HEK293 (cell line): ENCODE results near the gene DENND2A.

Experiments used
- SCRT1 ChIP-seq: fragments of 450-650 bp; formaldehyde crosslinking; IDR thresholded peaks from 2 replicates; pipeline ENCODE4 v1.5.1; 2016; ENCODE audit warnings: missing biosample characterization, missing genetic modification characterization, borderline replicate concordance
- ZNF175 ChIP-seq: fragments of 450-650 bp; formaldehyde crosslinking; IDR thresholded peaks from 2 replicates; pipeline ENCODE4 v1.5.1; 2016; ENCODE audit warnings: missing biosample characterization, missing genetic modification characterization
- ZNF24 ChIP-seq: fragments of 450-650 bp; formaldehyde crosslinking; IDR thresholded peaks from 2 replicates; pipeline ENCODE4 v1.5.1; 2016; ENCODE audit warnings: missing biosample characterization, missing genetic modification characterization
- ZNF530 ChIP-seq: fragments of 450-650 bp; formaldehyde crosslinking; IDR thresholded peaks from 2 replicates; pipeline ENCODE4 v1.5.1; 2016; ENCODE audit warnings: low read depth, missing biosample characterization, missing genetic modification characterization
- ZNF548 ChIP-seq: fragments of 450-650 bp; formaldehyde crosslinking; IDR thresholded peaks from 2 replicates; pipeline ENCODE4 v1.5.1; 2016; ENCODE audit warnings: missing biosample characterization, missing genetic modification characterization
- TF ChIP-seq, protein P1 (sequence below): sonication (generic); formaldehyde crosslinking; IDR thresholded peaks from 2 replicates; pipeline ENCODE4 v1.8.1; 2022; ENCODE audit warnings: mild to moderate bottlenecking, moderate library complexity, missing genetic modification reagents
- TF ChIP-seq, protein P2 (sequence below): fragments of 450-650 bp; formaldehyde crosslinking; IDR thresholded peaks from 2 replicates; pipeline ENCODE4 v1.5.1; 2016; ENCODE audit warnings: missing biosample characterization, missing genetic modification characterization
- TF ChIP-seq, protein P3 (sequence below): fragments of 450-650 bp; formaldehyde crosslinking; IDR thresholded peaks from 2 replicates; pipeline ENCODE4 v1.5.1; 2016; ENCODE audit warnings: missing biosample characterization, missing genetic modification characterization
- TF ChIP-seq, protein P4 (sequence below): fragments of 450-650 bp; formaldehyde crosslinking; IDR thresholded peaks from 2 replicates; pipeline ENCODE4 v1.5.1; 2016; ENCODE audit warnings: missing biosample characterization, missing genetic modification characterization
- TF ChIP-seq, protein P5 (sequence below): fragments of 450-650 bp; formaldehyde crosslinking; conservative IDR thresholded peaks from 2 replicates; pipeline ENCODE4 v1.5.1; 2016; ENCODE audit warnings: low read depth, missing biosample characterization, missing genetic modification characterization

DNA sequence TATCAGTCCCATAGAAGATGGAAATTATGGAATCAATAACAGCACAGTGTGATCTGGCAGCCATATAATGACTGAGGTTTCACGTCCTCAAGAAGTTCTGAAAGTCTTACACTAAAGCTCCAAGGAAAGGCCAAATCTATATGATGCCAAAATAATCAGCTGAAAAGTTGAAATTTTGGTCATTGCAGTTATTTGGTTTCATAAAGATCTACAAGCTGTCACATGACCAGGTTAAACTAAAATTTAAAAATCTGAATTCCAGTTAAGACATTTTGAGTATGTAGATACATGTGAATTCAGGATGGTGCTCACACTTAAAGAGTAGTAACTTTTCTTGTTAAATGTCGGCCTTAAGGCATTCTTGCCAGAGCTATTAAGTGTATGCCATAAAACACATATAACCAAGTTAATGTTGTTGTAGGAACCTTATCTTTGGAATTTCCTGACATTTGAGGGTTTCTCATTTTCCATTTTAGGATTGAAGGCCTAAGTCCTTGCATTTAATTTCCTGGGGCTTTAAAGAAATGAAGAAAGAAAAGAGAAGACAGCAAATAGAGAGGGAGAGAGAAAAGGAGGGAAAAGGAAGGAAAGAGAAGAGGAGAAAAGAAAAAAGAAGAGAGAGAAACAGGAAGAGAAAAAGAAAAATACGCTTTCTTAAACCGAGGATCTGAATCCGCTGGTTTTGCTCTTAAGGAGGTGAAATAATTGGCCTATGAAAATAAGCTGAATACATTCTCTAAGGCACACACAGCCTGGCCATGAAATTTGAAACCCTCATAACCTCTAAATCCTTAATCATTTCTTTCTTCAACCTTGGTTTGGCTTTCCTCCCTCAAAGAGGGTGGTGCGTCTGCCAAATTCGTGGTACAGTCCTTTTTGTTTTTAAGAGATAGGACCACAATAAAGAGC is 43.8 kb downstream of the DENND2A start:
- TF ChIP-seq, protein P1, sequence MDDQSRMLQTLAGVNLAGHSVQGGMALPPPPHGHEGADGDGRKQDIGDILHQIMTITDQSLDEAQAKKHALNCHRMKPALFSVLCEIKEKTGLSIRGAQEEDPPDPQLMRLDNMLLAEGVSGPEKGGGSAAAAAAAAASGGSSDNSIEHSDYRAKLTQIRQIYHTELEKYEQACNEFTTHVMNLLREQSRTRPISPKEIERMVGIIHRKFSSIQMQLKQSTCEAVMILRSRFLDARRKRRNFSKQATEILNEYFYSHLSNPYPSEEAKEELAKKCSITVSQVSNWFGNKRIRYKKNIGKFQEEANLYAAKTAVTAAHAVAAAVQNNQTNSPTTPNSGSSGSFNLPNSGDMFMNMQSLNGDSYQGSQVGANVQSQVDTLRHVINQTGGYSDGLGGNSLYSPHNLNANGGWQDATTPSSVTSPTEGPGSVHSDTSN (CRISPR knock-in tag): no peak
- TF ChIP-seq, protein P2, sequence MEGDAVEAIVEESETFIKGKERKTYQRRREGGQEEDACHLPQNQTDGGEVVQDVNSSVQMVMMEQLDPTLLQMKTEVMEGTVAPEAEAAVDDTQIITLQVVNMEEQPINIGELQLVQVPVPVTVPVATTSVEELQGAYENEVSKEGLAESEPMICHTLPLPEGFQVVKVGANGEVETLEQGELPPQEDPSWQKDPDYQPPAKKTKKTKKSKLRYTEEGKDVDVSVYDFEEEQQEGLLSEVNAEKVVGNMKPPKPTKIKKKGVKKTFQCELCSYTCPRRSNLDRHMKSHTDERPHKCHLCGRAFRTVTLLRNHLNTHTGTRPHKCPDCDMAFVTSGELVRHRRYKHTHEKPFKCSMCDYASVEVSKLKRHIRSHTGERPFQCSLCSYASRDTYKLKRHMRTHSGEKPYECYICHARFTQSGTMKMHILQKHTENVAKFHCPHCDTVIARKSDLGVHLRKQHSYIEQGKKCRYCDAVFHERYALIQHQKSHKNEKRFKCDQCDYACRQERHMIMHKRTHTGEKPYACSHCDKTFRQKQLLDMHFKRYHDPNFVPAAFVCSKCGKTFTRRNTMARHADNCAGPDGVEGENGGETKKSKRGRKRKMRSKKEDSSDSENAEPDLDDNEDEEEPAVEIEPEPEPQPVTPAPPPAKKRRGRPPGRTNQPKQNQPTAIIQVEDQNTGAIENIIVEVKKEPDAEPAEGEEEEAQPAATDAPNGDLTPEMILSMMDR: no peak
- TF ChIP-seq ZNF530 (tag by site-specific recombination) (no peak), ZNF175 (tag by site-specific recombination) (no peak), ZNF24 (tag by site-specific recombination) (no peak), SCRT1 (no peak), ZNF548 (no peak)
- TF ChIP-seq, protein P3, sequence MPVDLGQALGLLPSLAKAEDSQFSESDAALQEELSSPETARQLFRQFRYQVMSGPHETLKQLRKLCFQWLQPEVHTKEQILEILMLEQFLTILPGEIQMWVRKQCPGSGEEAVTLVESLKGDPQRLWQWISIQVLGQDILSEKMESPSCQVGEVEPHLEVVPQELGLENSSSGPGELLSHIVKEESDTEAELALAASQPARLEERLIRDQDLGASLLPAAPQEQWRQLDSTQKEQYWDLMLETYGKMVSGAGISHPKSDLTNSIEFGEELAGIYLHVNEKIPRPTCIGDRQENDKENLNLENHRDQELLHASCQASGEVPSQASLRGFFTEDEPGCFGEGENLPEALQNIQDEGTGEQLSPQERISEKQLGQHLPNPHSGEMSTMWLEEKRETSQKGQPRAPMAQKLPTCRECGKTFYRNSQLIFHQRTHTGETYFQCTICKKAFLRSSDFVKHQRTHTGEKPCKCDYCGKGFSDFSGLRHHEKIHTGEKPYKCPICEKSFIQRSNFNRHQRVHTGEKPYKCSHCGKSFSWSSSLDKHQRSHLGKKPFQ (tag by site-specific recombination): no peak
- TF ChIP-seq, protein P4, sequence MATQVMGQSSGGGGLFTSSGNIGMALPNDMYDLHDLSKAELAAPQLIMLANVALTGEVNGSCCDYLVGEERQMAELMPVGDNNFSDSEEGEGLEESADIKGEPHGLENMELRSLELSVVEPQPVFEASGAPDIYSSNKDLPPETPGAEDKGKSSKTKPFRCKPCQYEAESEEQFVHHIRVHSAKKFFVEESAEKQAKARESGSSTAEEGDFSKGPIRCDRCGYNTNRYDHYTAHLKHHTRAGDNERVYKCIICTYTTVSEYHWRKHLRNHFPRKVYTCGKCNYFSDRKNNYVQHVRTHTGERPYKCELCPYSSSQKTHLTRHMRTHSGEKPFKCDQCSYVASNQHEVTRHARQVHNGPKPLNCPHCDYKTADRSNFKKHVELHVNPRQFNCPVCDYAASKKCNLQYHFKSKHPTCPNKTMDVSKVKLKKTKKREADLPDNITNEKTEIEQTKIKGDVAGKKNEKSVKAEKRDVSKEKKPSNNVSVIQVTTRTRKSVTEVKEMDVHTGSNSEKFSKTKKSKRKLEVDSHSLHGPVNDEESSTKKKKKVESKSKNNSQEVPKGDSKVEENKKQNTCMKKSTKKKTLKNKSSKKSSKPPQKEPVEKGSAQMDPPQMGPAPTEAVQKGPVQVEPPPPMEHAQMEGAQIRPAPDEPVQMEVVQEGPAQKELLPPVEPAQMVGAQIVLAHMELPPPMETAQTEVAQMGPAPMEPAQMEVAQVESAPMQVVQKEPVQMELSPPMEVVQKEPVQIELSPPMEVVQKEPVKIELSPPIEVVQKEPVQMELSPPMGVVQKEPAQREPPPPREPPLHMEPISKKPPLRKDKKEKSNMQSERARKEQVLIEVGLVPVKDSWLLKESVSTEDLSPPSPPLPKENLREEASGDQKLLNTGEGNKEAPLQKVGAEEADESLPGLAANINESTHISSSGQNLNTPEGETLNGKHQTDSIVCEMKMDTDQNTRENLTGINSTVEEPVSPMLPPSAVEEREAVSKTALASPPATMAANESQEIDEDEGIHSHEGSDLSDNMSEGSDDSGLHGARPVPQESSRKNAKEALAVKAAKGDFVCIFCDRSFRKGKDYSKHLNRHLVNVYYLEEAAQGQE (tag by site-specific recombination): no peak
- TF ChIP-seq, protein P5, sequence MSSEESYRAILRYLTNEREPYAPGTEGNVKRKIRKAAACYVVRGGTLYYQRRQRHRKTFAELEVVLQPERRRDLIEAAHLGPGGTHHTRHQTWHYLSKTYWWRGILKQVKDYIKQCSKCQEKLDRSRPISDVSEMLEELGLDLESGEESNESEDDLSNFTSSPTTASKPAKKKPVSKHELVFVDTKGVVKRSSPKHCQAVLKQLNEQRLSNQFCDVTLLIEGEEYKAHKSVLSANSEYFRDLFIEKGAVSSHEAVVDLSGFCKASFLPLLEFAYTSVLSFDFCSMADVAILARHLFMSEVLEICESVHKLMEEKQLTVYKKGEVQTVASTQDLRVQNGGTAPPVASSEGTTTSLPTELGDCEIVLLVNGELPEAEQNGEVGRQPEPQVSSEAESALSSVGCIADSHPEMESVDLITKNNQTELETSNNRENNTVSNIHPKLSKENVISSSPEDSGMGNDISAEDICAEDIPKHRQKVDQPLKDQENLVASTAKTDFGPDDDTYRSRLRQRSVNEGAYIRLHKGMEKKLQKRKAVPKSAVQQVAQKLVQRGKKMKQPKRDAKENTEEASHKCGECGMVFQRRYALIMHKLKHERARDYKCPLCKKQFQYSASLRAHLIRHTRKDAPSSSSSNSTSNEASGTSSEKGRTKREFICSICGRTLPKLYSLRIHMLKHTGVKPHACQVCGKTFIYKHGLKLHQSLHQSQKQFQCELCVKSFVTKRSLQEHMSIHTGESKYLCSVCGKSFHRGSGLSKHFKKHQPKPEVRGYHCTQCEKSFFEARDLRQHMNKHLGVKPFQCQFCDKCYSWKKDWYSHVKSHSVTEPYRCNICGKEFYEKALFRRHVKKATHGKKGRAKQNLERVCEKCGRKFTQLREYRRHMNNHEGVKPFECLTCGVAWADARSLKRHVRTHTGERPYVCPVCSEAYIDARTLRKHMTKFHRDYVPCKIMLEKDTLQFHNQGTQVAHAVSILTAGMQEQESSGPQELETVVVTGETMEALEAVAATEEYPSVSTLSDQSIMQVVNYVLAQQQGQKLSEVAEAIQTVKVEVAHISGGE (tag by site-specific recombination): no peak
